ENCODE measurements around the gene LRRC39. TPM values are rescaled to one million over a fixed set of nuclear protein-coding genes. Genes with fewer than 3 reads are reported as not detected.
A peak's percentile ranks its signal among the peaks of the same experiment; 100 is the strongest.

The LRRC39 gene
- total RNA-seq, 1 experiment from 2014 or later, result 0.06 TPM

DNA sequence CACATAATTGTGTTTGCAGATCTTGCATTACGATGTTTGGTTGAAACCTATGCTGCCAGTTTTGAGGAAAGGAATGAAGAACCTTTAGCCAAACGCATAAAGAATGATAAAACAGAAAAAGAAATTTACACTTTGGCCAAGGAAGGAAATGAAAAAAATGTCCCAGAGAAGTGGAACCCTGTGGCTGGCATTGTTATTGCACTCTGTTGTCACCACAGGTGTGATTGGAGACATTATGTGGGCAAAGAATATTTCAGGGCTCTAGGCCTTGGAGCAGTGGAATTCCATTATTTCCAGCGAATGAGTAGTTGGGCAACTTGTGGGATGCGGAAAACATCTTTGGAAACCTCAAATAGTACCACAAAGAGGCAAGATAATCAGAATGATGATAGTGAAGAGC lies 30.2 kb downstream of the LRRC39 start:
- no peak for DNase-seq (ENCODE audit: low spot score)

DNA sequence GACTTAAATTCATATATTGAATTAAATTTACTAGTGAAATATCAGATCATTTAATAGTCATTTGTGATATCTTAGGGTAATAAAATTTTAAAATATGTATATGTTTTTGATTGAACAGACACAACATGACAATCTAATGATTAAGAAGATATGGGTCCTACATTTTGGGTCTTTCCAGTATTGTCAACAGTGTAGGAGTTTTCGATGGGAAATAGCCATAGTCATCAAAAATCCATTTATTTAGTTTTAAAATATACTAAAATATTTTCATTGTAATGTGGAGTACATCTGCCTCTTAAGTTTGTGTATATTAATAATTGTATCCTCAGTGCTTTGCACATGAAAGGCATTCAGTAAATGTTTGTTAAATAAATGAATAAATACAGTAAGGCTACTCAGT lies 31.1 kb downstream of the LRRC39 start:
- DNase-seq (ENCODE audit: low spot score), result no peak

DNA sequence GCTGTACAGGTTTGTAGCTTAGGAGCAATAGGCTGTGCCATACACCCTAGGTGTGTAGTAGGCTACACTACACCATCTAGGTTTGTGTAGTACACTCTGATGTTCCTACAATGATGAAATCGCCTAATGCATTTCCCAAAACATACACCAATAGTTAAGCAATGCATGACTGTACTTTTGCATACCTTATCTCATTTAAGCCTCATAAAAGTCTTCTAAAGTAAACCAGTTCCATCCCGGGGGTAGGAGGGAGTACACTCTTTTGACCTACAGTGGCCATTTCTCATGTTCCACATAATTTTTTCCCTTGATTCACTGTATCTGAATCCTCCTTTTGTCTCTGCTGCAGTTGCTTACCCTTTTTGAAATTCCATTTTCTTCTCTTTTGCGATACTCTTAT lies 32.9 kb downstream of the LRRC39 start:
- DNase-seq (ENCODE audit: low spot score), result no peak

- no peak for DNase-seq (ENCODE audit: low spot score)
Measured at GRCh38 chr1:100142343-100142742, 35.7 kb downstream of the LRRC39 start.

GRCh38 chr1:100141192-100141591 lies 36.9 kb downstream of the LRRC39 start:
- DNase-seq (ENCODE audit: low spot score), result no peak

GRCh38 chr1:100137602-100138001 lies 40.5 kb downstream of the LRRC39 start:
- no peak for DNase-seq (ENCODE audit: low spot score)

- DNase-seq (ENCODE audit: low spot score), result no peak
Measured at GRCh38 chr1:100134872-100135271, 43.2 kb downstream of the LRRC39 start.

DNA sequence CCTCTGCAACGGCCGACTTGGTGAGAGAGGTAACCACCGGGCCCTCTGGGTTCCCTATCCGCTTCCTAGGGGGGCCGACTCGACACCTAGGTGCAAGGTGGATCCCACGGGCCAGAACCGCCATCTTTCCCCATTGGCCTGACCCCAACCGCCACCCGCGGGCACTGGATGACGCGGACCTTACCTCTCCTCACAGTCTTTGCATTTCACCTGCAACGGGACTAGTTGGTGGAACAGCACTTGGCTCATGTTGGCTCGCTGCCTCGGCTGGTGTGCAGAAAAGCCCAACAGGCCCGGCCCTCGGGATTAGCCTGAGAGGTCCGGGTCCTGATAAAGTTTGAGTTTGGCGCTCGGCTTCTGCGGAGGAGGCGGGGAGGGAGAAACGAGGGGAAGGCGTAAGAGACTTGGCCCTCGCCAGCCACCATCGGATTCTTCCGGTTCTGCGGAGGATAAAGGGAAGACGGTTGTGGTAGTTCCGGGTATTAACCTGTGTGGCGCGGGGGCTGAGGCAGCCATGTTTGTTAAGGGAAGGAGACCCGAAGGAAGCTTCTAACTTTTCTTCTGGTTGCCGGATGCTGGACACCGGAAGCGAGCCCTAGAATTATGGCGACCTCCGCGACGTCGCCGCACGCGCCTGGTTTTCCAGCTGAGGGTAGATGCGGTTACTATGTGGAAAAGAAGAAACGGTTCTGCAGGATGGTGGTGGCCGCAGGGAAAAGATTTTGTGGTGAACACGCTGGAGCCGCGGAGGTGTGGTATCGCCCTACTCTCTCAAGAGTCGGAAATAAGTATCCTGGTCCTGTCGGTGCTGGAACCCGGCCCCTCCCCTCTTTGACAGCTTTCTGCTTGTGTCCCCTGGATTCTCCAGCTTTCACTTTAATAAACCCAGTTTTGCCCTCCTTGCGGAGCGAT lies 45.2 kb downstream of the LRRC39 start, which contains the start of the genes SASS6 and TRMT13:
TSS of gene SASS6 (minus strand) at position 365 of the 912 bp plus-strand sequence. CDS start at position 249, 116 bp downstream.
TSS of gene TRMT13 (plus strand) at position 598 of the 912 bp plus-strand sequence. CDS start at position 604, 6 bp downstream.
- peak; percentile 97 for DNase-seq (ENCODE audit: low spot score)

GRCh38 chr1:100131623-100132022 lies 46.4 kb downstream of the LRRC39 start:
- DNase-seq (ENCODE audit: low spot score), result no peak

DNA sequence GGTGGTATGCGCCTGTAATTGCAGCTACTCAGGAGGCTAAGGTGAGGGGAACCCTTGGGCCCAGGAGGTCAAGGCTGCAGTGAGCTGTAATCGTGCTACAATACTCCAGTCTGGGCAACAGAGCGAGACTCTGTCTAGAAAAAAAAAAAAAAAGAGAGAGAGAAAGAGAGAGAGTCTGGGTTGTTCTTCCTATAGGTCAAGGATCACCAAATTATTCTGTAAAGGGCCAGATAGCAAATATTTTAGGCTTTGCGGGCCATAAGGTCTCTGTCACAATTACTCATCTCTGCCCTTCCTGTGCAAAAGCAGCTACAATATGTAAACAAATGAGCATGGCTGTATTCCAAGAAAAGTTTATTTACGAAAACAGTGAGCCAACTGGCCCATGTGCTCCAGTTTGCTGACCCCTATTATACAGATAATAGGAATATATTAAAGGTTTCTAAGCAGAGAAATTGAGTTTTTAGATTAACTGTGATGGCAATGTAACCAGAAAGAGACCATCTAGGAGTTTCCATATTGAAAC lies 47.4 kb downstream of the LRRC39 start:
- DNase-seq (ENCODE audit: low spot score), result peak; percentile 17

DNA sequence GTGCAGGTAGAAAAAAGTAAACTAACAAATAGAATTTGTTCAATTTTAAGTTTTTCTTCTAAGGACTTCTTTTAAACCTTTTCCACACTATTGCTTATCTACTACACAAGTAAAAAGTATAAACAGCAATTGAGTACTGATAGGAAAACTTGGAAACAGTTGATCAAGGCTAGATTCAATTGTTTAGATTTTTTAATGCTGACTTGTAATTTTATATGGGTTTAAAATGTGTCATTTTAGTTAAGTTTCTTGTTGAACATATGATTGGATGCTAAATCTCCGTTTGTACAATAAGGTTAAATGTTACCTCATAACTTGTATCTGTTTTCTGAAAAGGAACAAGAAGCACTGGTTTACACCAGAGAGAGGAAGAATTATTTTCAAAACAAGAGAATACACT lies 50.8 kb downstream of the LRRC39 start:
- no peak for DNase-seq (ENCODE audit: low spot score)

GRCh38 chr1:100122177-100122576 lies 55.9 kb downstream of the LRRC39 start:
- no peak for DNase-seq (ENCODE audit: low spot score)

GRCh38 chr1:100115524-100115923 lies 62.5 kb downstream of the LRRC39 start:
- no peak for DNase-seq (ENCODE audit: low spot score)

DNA sequence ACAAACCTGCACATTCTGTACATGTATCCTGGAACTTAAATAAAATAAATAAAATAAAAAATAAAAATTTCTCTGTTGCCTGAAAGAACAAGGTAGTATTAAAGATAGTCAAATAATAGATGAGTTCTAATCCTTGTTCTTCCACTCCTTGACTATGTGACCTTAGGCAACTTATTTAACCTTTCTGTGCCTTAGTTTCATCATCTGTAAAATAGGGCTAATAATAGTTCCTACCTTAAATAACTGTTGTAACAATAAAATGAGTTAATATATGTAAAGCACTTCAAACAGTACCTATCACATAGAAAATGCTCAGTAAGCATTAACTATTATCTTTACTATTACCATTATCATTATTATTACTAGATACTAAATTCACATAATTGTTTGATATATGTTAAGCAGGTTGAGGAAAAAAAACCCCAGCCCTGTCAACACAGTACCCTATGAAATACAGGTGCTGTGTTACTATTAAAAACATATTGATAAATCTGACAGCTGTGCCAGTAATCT lies 68.4 kb downstream of the LRRC39 start:
- DNase-seq (ENCODE audit: low spot score), result no peak

DNA sequence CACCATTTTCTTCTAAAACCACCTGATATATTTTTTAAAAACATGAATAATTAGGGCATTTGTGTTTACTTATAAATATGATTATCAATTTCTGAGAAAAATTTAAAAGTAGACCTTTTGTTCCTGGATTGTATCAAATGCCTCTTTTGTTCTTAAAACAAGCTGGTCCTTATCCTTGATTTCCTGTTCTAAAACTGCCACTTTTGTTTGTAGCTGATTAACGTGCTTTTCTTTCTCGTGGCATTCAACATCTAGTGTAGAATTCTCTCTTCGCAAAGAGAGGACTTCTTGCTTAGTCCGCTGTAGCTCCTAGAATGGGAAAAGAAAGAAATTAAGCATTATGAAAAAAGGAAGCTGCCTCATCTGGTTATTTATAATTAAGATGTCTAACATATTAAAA lies 70.4 kb downstream of the LRRC39 start:
- DNase-seq (ENCODE audit: low spot score), result no peak

GRCh38 chr1:100101564-100101963 lies 76.5 kb downstream of the LRRC39 start:
- DNase-seq (ENCODE audit: low spot score), result no peak

- no peak for DNase-seq (ENCODE audit: low spot score)
Measured at GRCh38 chr1:100100202-100100601, 77.9 kb downstream of the LRRC39 start.

Other genes starting within 250 kb of the LRRC39 start
- 15.1 and 28.5 TPM in 2 replicates for gene SLC35A3, start 208.3 kb downstream of the LRRC39 start, total RNA-seq (2014; rRNA removed; shearing (Covaris generic))
- gene SASS6, start 45.3 kb downstream of the LRRC39 start, total RNA-seq (2014; rRNA removed; shearing (Covaris generic)), result 8.1 and 9.4 TPM in 2 replicates
- 4.0 and 7.6 TPM in 2 replicates for gene TRMT13, start 45.1 kb downstream of the LRRC39 start, total RNA-seq (2014; rRNA removed; shearing (Covaris generic))
- gene DBT, start 71.6 kb upstream of the LRRC39 start, total RNA-seq (2014; rRNA removed; shearing (Covaris generic)), result 4.7 and 7.8 TPM in 2 replicates
- gene RTCA, start 88.0 kb upstream of the LRRC39 start, total RNA-seq (2014; rRNA removed; shearing (Covaris generic)), result 31.3 and 31.4 TPM in 2 replicates
- gene CDC14A, start 174.2 kb upstream of the LRRC39 start, total RNA-seq (2014; rRNA removed; shearing (Covaris generic)), result 2.3 and 8.3 TPM in 2 replicates